H1 (cell line): ENCODE measurements around the gene ABCA6. TPM values are rescaled to one million over a fixed set of nuclear protein-coding genes. Genes with fewer than 3 reads are reported as not detected.

Experiments used
- CTCF ChIA-PET: fragments of 300-600 bp; sonication (Branson Sonifier 250); formaldehyde crosslinking; loops from one replicate; lab custom pipeline; 2021; ENCODE audit not compliant: partially characterized antibody; lab: Charles Lee
- POLR2A ChIA-PET: fragments of 300-600 bp; sonication (Branson Sonifier 250); formaldehyde crosslinking; loops from one replicate; lab custom pipeline; 2021; ENCODE audit warnings: inconsistent platforms; ENCODE audit not compliant: partially characterized antibody; lab: Charles Lee
- DNase-seq, 2 experiments: peaks; one replicate each; pipeline versions ENCODE4 v3.0.0 to v3.0.0-alpha.2; 2010 to 2022; ENCODE audit warnings: low spot score in 2 of 2, low read depth in 1 of 2, mixed read lengths in 1 of 2
- FAIRE-seq: peaks from 2 replicates; lab custom pipeline; 2011; peaks lifted over from hg19 to GRCh38; lab: Jason Lieb, UNC
- H2AFZ ChIP-seq: 2 replicates; pipeline ENCODE4 v1.8.1; 2012; ENCODE audit warnings: low read length, inconsistent platforms
- H2AK5ac ChIP-seq: 2 replicates; pipeline ENCODE4 v1.6.1; 2013; ENCODE audit warnings: low read depth, low read length
- H2BK120ac ChIP-seq: replicated peaks from 2 replicates; pipeline ENCODE3; 2013; ENCODE audit warnings: low read depth, low read length, inconsistent platforms
- H2BK12ac ChIP-seq: 2 replicates; pipeline ENCODE4 v1.6.1; 2013; ENCODE audit warnings: low read depth, low read length
- H2BK15ac ChIP-seq: 2 replicates; pipeline ENCODE4 v1.6.1; 2013; ENCODE audit warnings: low read length
- H2BK20ac ChIP-seq: 2 replicates; pipeline ENCODE4 v1.6.1; 2013; ENCODE audit warnings: low read length
- H2BK5ac ChIP-seq: 2 replicates; pipeline ENCODE4 v1.6.1; 2013; ENCODE audit warnings: low read depth, low read length
- H3K14ac ChIP-seq: 2 replicates; pipeline ENCODE4 v1.6.1; 2013; ENCODE audit warnings: inconsistent platforms; ENCODE audit not compliant: insufficient read length
- H3K18ac ChIP-seq: 2 replicates; pipeline ENCODE4 v1.6.1; 2013; ENCODE audit warnings: low read length; ENCODE audit errors: extremely low read depth
- H3K23ac ChIP-seq: 2 replicates; pipeline ENCODE4 v1.6.1; 2013; ENCODE audit warnings: inconsistent platforms; ENCODE audit not compliant: insufficient read length
- H3K23me2 ChIP-seq: 2 replicates; pipeline ENCODE4 v1.6.1; 2013; ENCODE audit warnings: low read depth, low read length
- H3K27ac ChIP-seq: 2 replicates; pipeline ENCODE4 v1.6.1; 2011; ENCODE audit warnings: low read depth, low read length, inconsistent platforms
- H3K27me3 ChIP-seq, 4 experiments: replicated peaks in 1 of 4; 1 replicate in 1 of 4; 2 replicates in 3 of 4; pipeline versions ENCODE4 v1.6.1 to v1.8.1; 2011 to 2013; ENCODE audit warnings: low read length in 3 of 4, mild to moderate bottlenecking in 3 of 4, inconsistent platforms in 2 of 4, mixed read lengths in 2 of 4, moderate library complexity in 1 of 4; ENCODE audit not compliant: control insufficient read depth in 3 of 4, insufficient read depth in 3 of 4; ENCODE audit errors: extremely low read depth in 1 of 4
- H3K36me3 ChIP-seq, 4 experiments: 2 replicates each; pipeline versions ENCODE4 v1.6.1 to v1.8.1; 2011 to 2013; ENCODE audit warnings: mild to moderate bottlenecking in 4 of 4, low read length in 3 of 4, moderate library complexity in 2 of 4, control low read depth in 1 of 4, inconsistent platforms in 1 of 4; ENCODE audit not compliant: insufficient read depth in 4 of 4, control insufficient read depth in 2 of 4
- H3K4ac ChIP-seq: replicated peaks from 2 replicates; pipeline ENCODE3; 2013; ENCODE audit warnings: low read length, low read depth, mixed read lengths, inconsistent platforms; ENCODE audit not compliant: insufficient read length
- H3K4me1 ChIP-seq, 4 experiments: replicated peaks in 1 of 4; 1 replicate in 1 of 4; 2 replicates in 3 of 4; pipeline versions ENCODE4 v1.6.1 to v1.8.1; 2011 to 2013; ENCODE audit warnings: low read length in 3 of 4, inconsistent platforms in 2 of 4, mixed read lengths in 1 of 4; ENCODE audit not compliant: insufficient read depth in 4 of 4, control insufficient read depth in 3 of 4
- H3K4me2 ChIP-seq, 2 experiments: 2 replicates each; pipeline versions ENCODE4 v1.6.1 to v1.8.1; 2011 to 2013; ENCODE audit warnings: low read depth in 2 of 2, low read length in 2 of 2, control low read depth in 1 of 2, inconsistent platforms in 1 of 2, mild to moderate bottlenecking in 1 of 2; ENCODE audit not compliant: insufficient read depth in 1 of 2
- H3K4me3 ChIP-seq, 4 experiments: fragments of 200-600, 300-600 bp in 1 of 4; sonication (generic), shearing (Covaris generic), sonication (Bioruptor Twin) in 1 of 4; 2 replicates each; pipeline versions ENCODE4 v1.5.1 to v1.8.1; 2011 to 2016; ENCODE audit warnings: low read length in 4 of 4, low read depth in 3 of 4, control low read depth in 2 of 4, inconsistent platforms in 2 of 4, mild to moderate bottlenecking in 2 of 4, mixed read lengths in 1 of 4, moderate library complexity in 1 of 4; ENCODE audit not compliant: insufficient read depth in 2 of 4; ENCODE audit errors: extremely low read depth in 1 of 4
- H3K56ac ChIP-seq: replicated peaks from 2 replicates; pipeline ENCODE3; 2013; ENCODE audit warnings: low read depth, mild to moderate bottlenecking, mixed read lengths, low read length, inconsistent platforms; ENCODE audit not compliant: insufficient read length
- H3K79me1 ChIP-seq: 2 replicates; pipeline ENCODE4 v1.6.1; 2013; ENCODE audit warnings: low read depth, low read length, control low read depth
- H3K79me2 ChIP-seq, 2 experiments: 2 replicates each; pipeline versions ENCODE4 v1.6.1 to v1.8.1; 2012 to 2013; ENCODE audit warnings: low read length in 2 of 2, mild to moderate bottlenecking in 2 of 2, inconsistent platforms in 1 of 2; ENCODE audit not compliant: insufficient read depth in 2 of 2, control insufficient read depth in 1 of 2
- H3K9ac ChIP-seq, 4 experiments: replicated peaks in 1 of 4; 1 replicate in 1 of 4; 2 replicates in 3 of 4; pipeline versions ENCODE4 v1.6.1 to v1.8.1; 2011 to 2013; ENCODE audit warnings: low read depth in 3 of 4, low read length in 3 of 4, control low read depth in 2 of 4, mild to moderate bottlenecking in 2 of 4, moderate library complexity in 2 of 4, inconsistent platforms in 1 of 4; ENCODE audit errors: extremely low read depth in 1 of 4
- H3K9me3 ChIP-seq, 2 experiments: 2 replicates each; pipeline versions ENCODE4 v1.6.1 to v1.8.1; 2012 to 2013; ENCODE audit warnings: mild to moderate bottlenecking in 2 of 2, moderate library complexity in 2 of 2, control low read depth in 1 of 2, inconsistent platforms in 1 of 2, low read depth in 1 of 2, low read length in 1 of 2, mixed read lengths in 1 of 2; ENCODE audit not compliant: insufficient read depth in 2 of 2
- H4K20me1 ChIP-seq, 2 experiments: replicated peaks in 1 of 2; 2 replicates each; pipeline versions ENCODE3 to v1.8.1; 2011 to 2013; ENCODE audit warnings: inconsistent platforms in 2 of 2, low read length in 2 of 2, mild to moderate bottlenecking in 1 of 2; ENCODE audit not compliant: insufficient read depth in 2 of 2, control insufficient read depth in 1 of 2
- H4K5ac ChIP-seq: 2 replicates; pipeline ENCODE4 v1.6.1; 2013; ENCODE audit warnings: low read length, low read depth, mixed read lengths, inconsistent platforms; ENCODE audit not compliant: insufficient read length
- H4K8ac ChIP-seq: 2 replicates; pipeline ENCODE4 v1.8.0; 2013; ENCODE audit warnings: mild to moderate bottlenecking, moderate library complexity, low read length, inconsistent platforms; ENCODE audit not compliant: insufficient read depth; ENCODE audit errors: extremely low read depth
- H4K91ac ChIP-seq: replicated peaks from 2 replicates; pipeline ENCODE3; 2013; ENCODE audit warnings: low read length, mixed read lengths, inconsistent platforms; ENCODE audit not compliant: insufficient read length
- BACH1 ChIP-seq: IDR thresholded peaks from 2 replicates; pipeline ENCODE4 v1.6.1; 2012; ENCODE audit warnings: low read length, improper control_type of control experiment
- HDAC2 ChIP-seq, 2 experiments: fragments of 300-600 bp in 1 of 2; sonication (generic) in 1 of 2; IDR thresholded peaks; 2 replicates each; pipeline ENCODE4 v1.6.1; 2011 to 2012; ENCODE audit warnings: low read depth in 2 of 2, low read length in 2 of 2, mild to moderate bottlenecking in 2 of 2, moderate library complexity in 2 of 2, borderline replicate concordance in 1 of 2, inconsistent platforms in 1 of 2
- PHF8 ChIP-seq: fragments of 200-600 bp; sonication (generic); conservative IDR thresholded peaks from 2 replicates; pipeline ENCODE4 v1.7.1; 2012; ENCODE audit warnings: low read depth, mild to moderate bottlenecking, inconsistent platforms, low read length, moderate library complexity
- RBBP5 ChIP-seq: IDR thresholded peaks from 2 replicates; pipeline ENCODE4 v1.7.1; 2012; ENCODE audit warnings: low read depth, mild to moderate bottlenecking, inconsistent platforms, low read length, moderate library complexity, borderline replicate concordance
- RNF2 ChIP-seq: fragments of 200-900, 300-1000 bp; sonication (generic); IDR thresholded peaks from 2 replicates; pipeline ENCODE4 v1.7.1; 2016; ENCODE audit warnings: borderline replicate concordance, low read depth, mild to moderate bottlenecking, antibody characterized with exemption, low read length; ENCODE audit not compliant: poor library complexity, severe bottlenecking; ENCODE audit errors: missing control alignments
- SRF ChIP-seq: IDR thresholded peaks from 2 replicates; pipeline ENCODE4 v1.6.1; 2011; ENCODE audit warnings: mild to moderate bottlenecking, low read depth, low read length, moderate library complexity
- polyA plus RNA-seq, 7 experiments: library from polyadenylated mRNA; depleted of rRNA in 3 of 7; stranded (reverse) in 5 of 7; unstranded in 2 of 7; fragments of >200 nt in 5 of 7; fragments of 200-250 nt in 2 of 7; gene quantifications; 1 replicate in 5 of 7; 2 replicates in 1 of 7; 4 replicates in 1 of 7; pipeline versions ENCODE4 v1.2.1 to v1.2.3, GENCODE V29; 2011 to 2013; ENCODE audit warnings: missing spikeins in 2 of 7, mixed read lengths in 2 of 7
- total RNA-seq: library from RNA; stranded (reverse); fragmentation: NEBNext Ultra II Directional; extraction: Animal tissue kit (Norgen Biotek cat#: 25700); gene quantifications from 2 replicates; pipeline ENCODE4 v1.2.1, GENCODE V29; 2021
- TF ChIP-seq, protein P1 (sequence below), 3 experiments: IDR thresholded peaks; 1 replicate in 2 of 3; 2 replicates in 1 of 3; pipeline versions ENCODE4 v1.5.1 to v1.6.1; 2011; ENCODE audit warnings: low read length in 3 of 3, mild to moderate bottlenecking in 3 of 3, inconsistent platforms in 2 of 3, low read depth in 1 of 3, moderate library complexity in 1 of 3; ENCODE audit not compliant: insufficient read depth in 1 of 3; ENCODE audit errors: control extremely low read depth in 1 of 3

The ABCA6 gene
- total and polyA plus RNA-seq, 2 of the 8 experiments (the other 6 are each of a cell fraction or from before 2014, with no cell fraction given), result not detected

DNA sequence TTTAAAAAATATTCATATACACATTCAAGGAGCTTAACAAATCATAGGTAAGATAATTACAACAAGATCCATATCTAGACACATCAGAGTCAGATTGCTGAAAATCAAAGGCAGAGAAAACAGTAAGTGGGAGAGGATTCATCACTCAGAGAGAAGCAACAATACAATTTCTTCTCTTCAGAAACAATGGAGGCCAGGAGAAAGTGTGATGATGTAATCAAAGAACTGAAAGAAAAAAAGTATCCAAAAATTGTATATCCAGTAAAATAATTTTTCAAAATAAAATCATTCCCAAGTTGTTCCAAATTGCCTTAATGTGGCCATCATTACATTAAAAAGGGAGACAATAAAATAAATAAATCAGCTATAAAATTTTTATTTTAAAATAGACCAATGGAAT is 17.7 kb upstream of the ABCA6 start:
- H3K23ac ChIP-seq, result no peak overlapping the region
- FAIRE-seq (no peak), DNase-seq (no peak)
- no peak overlapping the region for H3K9ac ChIP-seq
- H3K18ac ChIP-seq, result no peak overlapping the region
- H3K4me2 ChIP-seq, result no peak overlapping the region
- H2BK20ac ChIP-seq, result no peak overlapping the region
- H2AFZ ChIP-seq, result no peak overlapping the region
- no peak overlapping the region for H4K5ac ChIP-seq
- H4K20me1 ChIP-seq, result no peaks in the 10 kb centered on the region
- no peak overlapping the region for H2BK15ac ChIP-seq
- no peak overlapping the region for H2BK12ac ChIP-seq
- H3K4me1 ChIP-seq, result no peaks in the 10 kb centered on the region
- ChIA-PET CTCF (no interaction called here), POLR2A (no interaction called here)
- H3K14ac ChIP-seq, result no peak overlapping the region
- no peak overlapping the region for H3K27ac ChIP-seq
- no peak overlapping the region for H3K4me3 ChIP-seq
- TF ChIP-seq SRF (no peak), HDAC2 (IDR thresholded peaks at IDR 0.05; ENCODE audit: borderline replicate concordance in 1 of 2, low read depth in 2 of 2, low read length in 2 of 2) (no peak), RBBP5 (no peak), PHF8 (no peak), BACH1 (no peak), RNF2 (no peak)
- TF ChIP-seq, protein P1, sequence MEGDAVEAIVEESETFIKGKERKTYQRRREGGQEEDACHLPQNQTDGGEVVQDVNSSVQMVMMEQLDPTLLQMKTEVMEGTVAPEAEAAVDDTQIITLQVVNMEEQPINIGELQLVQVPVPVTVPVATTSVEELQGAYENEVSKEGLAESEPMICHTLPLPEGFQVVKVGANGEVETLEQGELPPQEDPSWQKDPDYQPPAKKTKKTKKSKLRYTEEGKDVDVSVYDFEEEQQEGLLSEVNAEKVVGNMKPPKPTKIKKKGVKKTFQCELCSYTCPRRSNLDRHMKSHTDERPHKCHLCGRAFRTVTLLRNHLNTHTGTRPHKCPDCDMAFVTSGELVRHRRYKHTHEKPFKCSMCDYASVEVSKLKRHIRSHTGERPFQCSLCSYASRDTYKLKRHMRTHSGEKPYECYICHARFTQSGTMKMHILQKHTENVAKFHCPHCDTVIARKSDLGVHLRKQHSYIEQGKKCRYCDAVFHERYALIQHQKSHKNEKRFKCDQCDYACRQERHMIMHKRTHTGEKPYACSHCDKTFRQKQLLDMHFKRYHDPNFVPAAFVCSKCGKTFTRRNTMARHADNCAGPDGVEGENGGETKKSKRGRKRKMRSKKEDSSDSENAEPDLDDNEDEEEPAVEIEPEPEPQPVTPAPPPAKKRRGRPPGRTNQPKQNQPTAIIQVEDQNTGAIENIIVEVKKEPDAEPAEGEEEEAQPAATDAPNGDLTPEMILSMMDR (IDR thresholded peaks at IDR 0.05; ENCODE audit: control extremely low read depth in 1 of 3, insufficient read depth in 1 of 3, low read depth in 1 of 3, low read length in 3 of 3), result no peak
- H4K91ac ChIP-seq, result no peak overlapping the region
- H2AK5ac ChIP-seq, result no peak overlapping the region
- no peaks in the 10 kb centered on the region for H3K9me3 ChIP-seq
- no peak overlapping the region for H3K56ac ChIP-seq
- no peaks in the 10 kb centered on the region for H3K27me3 ChIP-seq
- no peak overlapping the region for H3K4ac ChIP-seq
- H2BK5ac ChIP-seq, result no peak overlapping the region
- no peaks in the 10 kb centered on the region for H3K23me2 ChIP-seq
- no peaks in the 10 kb centered on the region for H3K79me2 ChIP-seq
- no peaks in the 10 kb centered on the region for H3K36me3 ChIP-seq
- no peak overlapping the region for H4K8ac ChIP-seq
- no peak overlapping the region for H2BK120ac ChIP-seq
- H3K79me1 ChIP-seq, result no peaks in the 10 kb centered on the region
